Activated CD4-positive, alpha-beta T cell treated with anti-CD3 and anti-CD28 coated beads, Interleukin-2, Interleukin-4, amounts not matched to agents 100 ng/mL and 50 ng/mL, durations not matched to agents 16 hours and 8 hours (primary cell): Measurements from ENCODE around the gene GYG2.
"Not testable (repeated sequence)": the region's sequence is repeated elsewhere in the genome, so short reads cannot be mapped to it uniquely, and the experiment has no call there.

Source experiments
- DNase-seq: peaks from one replicate; pipeline ENCODE4 v3.0.0-alpha.2; 2020; ENCODE audit warnings: low spot score

The GYG2 gene

DNA sequence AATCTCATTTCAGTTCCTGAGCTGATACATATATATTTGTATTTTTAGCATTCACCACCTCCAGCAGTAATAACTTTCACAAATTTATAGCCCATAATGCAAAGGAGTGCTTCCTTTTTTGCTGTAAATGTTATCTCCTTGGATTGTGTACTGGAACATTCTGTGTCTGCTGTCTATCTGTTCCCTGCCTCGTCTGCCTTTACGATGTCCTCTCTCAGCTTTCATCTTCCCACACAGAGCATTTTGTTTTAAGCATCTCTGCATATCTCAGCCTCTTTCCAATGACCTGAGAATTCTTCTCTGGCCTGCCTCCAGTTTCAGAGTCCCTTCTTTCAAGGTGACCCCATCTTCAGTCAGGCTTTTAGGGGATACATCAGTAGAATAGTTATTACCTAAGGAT lies 43.1 kb downstream of the GYG2 start:
- DNase-seq = no peak

DNA sequence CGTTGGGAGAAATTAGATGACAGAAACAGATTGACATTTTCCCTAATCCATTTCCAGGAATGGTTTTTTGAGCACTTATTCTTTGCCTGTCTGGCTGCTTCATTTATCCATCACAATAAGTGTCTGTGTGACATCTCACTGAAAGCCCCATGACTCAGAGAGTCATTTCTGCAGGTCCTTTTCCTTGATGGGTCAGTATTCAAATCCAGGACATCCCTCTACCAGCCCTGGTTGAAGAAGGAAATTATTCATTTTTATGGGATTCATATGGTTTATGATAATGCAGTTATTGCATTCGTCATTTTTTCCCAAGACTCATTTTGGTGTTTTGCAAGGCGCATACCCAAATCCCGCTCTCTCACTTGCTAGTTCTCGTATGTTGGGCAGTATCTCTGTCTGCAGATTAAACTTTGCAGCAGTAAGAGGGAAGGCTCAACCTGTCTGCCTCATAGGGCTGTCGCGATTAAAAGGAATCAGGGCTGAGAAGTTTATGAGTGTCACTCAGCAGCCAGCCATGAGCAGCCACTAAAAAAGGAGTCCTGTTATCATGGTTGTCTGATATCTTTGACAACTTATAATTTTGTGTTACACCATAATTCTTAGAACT lies 44.0 kb downstream of the GYG2 start:
- DNase-seq = no peak

DNA sequence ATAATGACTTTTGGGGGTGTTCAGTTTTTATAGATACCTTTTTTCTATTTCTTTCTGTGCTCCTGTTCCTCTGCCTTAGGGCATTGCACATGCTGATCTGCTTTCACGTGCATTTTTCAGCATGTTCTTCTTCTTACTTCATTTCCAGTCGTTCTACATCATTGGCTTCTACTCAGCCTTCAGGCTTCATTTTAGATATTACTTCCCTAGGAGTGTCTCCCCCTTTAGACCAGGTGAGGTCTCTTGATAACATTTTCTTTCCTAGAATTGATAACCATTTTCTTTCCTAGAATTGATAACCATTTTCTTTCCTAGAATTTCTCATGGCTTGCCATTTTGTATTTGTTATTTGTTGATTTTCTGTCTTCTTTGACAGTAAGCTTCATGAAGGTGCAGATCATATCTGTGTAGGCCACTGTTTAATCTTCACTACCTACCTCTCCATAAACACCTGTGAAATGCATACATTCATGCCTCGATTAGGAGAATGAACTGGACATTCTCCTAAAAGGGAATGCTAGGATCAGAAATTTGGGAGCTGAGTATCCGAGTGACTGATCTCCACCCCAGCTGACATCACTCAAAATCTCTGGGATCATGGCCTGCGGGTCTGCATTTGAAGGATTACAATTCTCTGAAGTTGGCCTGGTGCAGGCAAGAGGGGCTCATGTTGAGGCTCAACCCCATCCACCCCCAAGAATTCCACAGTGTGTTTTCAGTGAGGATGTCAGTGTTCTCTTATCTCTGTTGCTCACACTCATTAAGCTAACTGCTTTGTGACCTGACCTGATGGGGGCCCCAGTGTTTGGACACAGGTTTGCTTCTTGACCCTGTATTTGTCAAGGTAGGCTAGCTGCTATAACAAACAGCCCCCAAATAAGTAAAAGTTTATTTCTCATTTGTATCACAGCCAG lies 45.7 kb downstream of the GYG2 start:
- DNase-seq = no peak

DNA sequence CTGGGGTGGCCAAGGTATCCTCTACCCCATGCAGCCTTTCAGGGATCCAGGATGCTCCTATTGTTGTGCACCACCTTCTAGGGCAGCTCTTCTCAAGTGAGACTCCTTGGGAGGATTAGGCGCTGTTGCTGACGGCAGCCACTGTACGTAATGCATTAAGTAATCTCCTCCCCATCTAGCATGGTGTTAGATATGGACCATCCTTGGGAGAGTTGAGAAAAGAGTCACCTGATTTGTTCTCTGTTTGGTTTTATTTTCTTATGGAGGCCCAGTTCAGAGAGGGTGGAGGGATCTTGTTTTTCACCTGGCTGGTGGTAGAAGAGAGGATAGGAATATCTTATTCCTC lies 46.4 kb downstream of the GYG2 start:
- DNase-seq = no peak

DNA sequence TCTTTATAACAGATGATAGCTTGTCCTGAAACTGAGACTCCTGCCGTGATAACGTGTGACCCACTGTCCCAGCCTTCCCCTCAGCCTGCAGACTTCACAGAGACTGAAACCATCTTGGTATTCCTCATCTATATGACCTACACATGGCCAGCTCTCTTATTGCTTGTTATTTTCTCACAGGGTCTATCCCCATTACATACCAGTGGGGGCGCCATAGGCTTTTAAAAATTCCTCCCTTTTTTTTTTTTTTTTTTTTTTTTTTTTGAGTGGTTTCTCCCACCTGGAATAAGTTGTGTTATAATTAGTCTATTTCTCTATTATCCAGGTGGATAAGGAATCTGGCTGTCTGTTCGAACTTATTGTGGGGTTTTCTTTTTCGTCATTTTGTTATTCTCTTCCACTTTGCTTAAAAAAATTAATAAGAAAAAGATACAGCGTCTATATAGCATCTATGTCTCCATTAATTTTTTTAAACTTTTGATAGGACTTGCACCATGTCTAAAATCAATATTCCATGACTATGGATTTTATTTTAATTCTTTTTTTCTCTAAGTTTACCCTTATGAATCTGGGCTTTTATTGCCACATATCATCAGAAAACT lies 47.2 kb downstream of the GYG2 start:
- DNase-seq = no peak

DNA sequence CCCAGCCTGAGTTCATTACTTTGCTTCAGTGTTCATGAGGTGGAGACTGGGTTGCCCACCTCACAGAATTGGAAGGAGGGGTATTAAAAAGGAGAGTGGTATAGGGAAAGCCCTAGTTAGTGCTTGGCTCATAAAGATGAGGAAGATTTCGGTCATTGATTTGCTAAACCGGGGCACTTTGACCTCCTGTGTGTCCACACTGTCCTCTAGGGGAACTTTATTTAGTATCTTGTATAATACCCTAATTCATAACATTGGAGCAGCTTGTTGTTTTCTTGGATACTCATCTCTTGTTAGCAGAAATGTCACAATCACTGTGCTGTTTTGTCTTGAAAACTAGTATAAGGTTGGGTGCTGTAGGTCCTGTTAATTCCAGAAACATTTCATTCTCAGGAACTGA lies 49.8 kb downstream of the GYG2 start:
- DNase-seq = no peak

DNA sequence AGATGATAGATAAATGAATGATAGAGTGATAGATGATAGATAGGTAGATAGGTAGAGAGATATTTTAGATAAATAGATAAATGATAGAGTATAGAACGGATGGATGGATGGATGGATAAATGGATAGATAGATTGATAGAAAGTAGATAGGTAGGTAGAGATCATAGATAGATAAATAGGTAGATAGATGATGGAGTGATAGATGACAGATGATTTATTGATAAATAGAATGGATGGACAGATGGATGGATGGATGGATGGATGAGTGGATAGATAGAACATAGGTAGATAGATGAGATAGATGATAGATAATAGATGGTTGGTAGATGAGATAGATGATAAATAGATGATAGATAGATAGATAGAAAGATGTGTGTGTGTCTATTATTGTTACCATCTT lies 50.9 kb downstream of the GYG2 start:
- no peak for DNase-seq

DNA sequence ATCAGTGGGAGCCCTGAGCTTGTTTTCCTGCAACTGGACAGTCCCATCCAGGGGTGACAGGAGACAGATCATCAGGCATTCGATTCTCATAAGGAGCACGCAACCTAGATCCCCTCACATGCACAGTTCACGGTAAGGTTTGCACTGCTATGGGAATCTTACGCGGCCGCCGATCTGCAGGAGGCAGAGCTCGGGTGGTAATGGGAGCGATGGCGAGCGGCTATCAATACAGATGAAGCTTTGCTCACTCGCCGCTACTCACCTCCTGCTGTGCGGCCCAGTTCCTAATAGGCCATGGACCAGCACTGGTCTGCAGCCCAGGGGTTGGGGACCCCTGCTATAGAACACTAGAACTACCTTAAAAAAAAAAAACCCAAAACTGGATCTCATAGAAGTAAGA lies 55.0 kb downstream of the GYG2 start:
- DNase-seq = no peak

DNA sequence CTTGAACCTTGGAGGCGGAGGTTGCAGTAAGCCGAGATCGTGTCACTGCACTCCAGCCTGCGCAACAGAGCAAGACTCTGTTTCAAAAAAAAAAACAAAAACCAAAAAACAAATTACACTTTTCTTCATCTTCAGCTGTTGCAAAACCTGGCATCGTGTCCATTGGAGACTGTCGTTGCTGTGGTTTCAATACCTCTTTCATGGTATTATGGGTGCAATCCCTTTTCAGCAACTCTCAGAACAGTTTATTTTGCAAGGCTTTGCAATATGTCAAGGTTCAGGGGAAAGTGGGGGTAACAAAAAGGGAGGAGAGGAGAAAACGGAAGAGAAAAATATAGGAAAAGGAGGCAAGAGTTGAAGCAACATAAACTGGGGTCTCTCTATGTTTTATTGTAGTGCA lies 59.6 kb downstream of the GYG2 start:
- no peak for DNase-seq

DNA sequence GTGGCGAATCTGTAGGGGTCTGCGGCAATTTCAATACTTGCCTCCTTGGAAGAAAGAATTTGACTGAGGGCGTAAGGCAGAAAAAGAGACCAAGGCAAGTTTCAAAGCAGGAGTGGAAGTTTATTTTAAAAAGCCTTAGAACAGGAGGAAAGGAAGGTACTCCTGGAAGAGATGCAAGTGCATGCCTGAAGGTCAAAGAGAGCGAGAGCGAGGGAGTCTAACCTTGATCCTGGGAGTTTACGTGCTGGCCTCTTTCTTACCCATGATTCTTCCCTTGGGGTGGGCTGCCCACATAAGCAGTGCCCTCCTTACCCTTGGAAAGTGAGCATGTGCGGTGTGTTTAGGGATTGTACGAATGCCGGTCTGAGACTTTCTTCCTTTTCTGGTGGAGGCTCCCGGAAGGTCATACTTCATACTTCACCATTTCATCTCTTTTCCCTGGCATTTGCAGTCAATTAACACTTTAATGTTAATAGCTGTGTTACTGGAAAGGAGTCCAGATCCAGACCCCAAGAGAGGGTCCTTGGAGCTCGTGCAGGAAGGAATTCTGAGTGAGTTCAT lies 60.4 kb downstream of the GYG2 start:
- no peak for DNase-seq

DNA sequence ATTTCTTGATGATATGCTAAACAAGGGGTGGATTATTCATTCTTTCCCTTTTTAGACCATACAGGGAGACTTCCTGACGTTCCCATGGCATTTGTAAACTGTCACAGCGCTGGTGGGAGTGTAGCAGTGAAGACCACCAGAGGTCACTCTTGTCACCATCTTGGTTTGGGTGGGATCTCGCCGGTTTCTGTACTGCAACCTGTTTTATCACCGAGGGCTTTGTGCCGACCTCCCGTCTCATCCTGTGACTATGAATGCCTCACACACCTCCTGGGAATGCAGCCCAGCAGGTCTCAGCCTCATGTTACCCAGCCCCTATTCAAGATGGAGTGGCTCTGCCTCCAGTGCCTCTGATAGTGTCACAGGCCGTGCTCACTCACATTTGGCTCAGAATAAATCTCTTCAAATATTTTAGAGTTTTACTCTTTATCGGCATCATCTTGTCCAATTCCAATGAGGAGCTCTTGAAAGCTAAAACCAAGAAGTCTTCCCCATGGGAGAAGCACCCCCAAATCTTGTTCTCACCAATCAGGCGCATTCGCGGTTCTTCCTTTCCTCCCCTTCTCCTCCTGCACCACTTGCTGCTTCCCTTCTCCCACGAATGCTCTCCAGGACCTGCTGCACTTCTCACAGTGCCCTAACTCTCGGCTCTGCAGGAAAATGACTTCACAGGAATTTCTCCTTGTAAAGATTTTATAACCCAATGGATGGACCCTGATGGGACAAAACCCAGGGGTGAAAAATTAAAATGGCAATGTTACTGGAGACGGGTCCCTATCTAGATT lies 61.2 kb downstream of the GYG2 start:
- DNase-seq = not testable (repeated sequence)

DNA sequence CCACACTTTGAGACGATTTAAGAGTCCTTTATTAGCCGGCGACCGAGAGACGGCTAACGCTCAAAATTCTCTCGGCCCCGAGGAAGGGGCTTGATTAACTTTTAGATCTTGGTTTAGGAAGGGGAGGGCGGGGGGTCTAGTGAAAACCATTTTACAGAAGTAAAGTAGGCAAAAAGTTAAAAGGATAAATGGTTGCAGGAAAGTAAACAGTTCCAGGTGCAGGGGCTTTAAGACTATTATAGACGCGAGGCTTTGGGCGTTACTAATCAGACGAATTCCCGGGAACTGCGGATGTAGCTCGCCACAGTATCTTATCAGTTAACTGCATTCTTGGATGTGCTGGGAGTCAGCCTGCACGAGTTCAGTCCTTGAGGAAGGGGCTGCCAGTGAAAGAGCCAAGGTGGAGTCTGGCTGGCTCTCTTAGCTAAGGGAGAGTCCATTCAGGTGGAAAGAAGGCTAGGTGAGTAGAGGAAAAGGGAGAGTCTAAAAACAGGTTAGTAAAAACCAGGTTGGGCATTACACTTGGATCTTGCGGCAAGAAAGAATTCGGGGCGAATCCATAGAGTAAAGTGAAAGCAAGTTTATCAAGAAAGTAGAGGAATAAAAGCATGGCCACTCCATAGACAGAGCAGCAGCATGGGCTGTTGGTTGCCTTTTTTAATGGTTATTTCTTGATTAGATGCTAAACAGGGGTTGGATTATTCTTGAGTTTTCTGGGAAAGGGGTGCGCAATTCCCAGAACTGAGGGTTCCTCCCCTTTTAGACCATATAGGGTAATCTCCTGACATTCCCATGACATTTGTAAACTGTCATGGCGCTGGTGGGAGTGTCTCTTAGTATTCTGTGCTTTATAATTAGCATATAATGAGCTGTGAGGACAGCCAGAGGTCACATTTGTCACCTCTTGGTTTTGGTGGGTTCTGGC lies 62.1 kb downstream of the GYG2 start:
- DNase-seq = not testable (repeated sequence)

DNA sequence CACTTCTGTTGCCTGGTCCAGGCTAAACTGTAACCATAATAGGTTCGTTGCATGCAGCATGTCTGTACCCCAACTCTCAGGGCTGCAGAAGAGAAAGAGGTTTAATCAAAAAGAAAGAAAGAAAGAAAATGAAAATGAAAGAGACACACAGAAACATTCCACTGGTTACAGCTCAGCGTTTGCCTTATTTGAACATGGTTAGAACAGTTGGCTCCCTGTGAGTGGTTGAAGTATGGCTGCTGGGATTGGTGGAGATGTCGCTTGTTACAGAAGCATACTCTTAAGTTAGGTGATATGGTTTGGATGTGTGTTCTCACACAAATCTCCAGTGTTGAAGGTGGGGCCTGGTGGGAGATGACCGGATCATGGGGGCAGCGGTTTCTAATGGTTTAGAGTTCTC lies 64.1 kb downstream of the GYG2 start:
- no peak for DNase-seq

DNA sequence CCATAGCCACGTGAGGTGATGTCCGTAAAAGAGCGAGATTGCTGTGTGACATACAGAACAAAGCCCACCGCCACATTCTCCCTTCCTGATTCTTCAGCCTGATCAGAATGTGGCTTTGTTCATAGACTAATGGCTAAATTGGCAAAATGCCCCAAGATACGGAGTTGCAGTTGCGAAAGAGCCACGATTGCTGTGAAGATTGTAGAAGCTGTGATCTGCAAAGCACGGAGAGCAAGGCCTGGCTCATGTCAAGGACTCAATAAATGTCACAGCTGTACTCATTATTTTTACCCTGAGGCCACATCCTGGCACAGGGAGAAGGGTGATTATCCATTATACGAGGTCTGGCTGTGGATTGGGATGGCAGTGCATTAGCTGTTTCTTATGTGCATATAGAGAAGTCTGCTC lies 66.2 kb downstream of the GYG2 start:
- no peak for DNase-seq

DNA sequence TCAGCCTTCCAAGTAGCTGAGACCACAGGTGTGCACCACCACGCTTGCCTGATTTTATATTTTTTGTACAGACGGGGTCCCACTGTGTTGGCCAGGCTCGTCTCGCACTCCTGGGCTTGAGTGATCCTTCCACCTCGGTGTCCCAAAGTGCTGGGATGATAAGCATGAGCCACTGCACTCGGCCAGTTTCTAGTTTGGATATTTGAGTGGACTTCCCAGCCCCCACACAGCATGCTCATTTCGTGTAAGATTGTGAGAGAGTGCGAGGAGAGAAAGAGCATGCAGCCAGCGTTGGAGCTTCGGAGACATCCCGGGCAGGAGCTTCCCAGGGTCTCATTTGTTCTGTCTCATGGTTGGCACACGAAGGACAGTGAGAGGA lies 68.6 kb downstream of the GYG2 start:
- DNase-seq = no peak

DNA sequence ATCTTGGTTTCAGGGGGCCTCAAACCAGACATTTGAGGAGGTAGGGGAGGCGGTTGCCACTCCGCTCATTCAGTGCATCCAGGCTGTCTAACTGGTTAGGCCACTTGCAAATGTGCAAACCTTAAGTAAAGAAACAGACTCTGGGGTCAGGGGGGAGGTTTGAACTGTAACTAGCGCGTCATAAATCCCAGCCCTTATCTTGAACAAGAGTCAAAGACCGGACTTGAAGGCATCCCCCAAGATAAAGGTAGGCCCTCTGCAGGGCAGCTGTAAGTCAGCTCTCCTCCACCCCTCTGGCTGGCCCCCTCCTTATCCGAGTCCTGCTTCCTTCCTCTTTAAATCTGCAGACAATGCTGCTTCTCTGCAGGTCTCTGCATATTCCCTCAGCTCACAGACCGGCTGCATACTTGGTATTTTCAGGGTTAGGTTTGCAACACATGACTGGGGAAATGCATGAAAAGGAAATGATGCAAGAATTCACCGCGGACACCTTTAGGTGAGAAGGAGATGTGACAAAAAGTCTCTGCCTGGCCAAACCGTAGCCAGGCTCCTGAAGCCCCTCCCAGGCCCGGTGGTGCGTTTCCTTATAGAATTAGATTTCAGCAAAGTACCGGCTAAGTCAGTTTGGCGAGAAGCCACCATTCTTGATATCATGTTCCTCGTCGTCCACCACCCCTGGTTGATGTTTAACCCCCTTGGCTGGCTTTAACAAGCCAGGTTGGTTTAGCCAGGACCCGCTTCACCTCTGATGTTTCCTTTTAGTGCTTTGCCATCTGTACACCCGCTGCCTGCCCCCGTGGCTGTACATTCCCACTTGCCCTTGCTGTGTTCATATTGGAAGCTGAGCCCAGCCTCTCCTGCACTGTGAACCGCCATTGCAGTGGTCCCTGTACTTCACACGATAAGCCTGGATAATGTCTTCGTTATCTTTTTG lies 69.2 kb downstream of the GYG2 start:
- DNase-seq = peak; percentile 40

DNA sequence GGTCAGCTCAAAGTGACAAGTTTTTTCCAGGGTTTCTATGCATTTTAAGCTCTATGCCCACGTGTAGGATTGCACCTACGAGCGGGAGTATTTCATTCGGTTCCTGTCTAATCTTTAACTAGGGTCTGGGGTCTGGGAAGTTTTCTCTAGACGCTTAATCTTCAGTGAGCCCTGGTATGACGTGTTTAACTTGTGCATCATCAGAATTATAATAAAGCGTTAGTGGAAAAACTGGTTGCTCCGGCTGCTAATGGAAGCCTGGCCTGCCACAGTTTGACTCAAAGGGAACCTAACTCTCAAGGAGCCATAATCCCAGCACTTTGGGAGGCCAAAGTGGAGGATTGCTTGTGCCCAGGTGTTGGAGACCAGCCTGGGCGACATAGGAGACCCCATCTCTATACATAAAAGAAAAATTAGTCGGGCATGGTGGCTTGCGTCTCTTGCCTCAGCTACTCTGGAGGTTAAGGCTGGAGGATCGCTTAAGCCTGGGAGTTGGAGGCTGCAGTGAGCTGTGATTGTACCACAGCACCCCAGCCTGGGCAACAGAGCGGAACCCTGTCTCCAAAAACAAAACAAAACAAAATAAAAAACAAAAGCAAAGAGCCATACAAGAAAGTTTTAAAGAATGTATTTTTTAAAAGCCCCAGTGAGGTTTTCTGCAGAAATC lies 70.2 kb downstream of the GYG2 start:
- no peak for DNase-seq

DNA sequence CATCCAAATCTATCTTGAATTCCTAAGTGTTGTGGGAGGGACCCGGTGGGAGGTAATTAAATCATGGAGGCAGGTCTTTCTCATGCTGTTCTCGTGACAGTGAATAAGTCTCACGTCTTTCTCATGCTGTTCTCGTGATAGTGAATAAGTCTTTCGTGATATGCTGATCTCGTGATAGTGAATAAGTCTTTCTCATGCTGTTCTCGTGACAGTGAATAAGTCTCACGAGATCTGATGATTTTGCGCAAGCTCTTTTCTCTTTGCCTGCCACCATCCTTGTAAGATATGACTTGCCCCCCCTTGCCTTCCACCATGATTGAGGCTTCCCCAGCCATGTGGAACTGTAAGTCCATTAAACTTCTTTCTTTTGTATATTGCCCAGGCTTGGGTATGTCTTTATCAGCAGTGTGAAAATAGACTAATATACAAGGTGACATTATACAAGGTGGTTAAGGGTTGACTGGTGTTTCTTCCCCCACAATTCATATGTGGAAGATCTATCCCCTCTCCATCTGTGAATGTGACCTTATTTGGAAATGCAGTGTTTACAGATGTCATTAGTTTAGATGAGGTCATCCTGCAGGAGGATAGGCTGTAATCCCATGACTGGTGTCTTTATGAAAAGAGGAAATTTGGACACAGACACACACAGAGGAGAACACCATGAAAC lies 72.8 kb downstream of the GYG2 start:
- DNase-seq = no peak

DNA sequence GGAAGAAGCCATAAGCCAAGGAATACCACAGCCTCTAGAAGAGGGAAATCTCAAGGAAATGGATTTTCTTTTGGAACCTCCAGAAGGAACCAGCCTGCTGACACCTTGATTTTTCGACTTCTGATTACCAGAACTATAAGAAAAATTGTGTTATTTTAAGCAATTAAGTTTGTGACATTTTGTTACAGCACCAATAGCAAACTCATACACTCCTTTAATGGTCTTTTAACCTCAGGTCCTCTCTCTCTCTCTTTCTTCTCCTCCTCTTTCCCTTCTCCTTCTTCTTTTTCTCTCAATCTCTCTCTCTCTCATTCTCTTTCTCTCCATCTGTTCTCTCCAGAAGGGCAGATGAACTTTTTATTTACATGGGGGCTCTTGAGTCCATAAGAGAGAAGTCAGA lies 74.1 kb downstream of the GYG2 start:
- DNase-seq = no peak
